IMR-90 (cell line): ENCODE measurements around the gene DOK6. TPM values are rescaled to one million over a fixed set of nuclear protein-coding genes. Genes with fewer than 3 reads are reported as not detected.
A peak's percentile ranks its signal among the peaks of the same experiment; 100 is the strongest.

Source experiments
- ATAC-seq: fragments of 200-7000 bp; cut with Tn5 transposase; 2 replicates; pipeline ENCODE4 v1.9.1; 2020; ENCODE audit warnings: low read depth, mild to moderate bottlenecking, moderate library complexity
- BruUV-seq: library from RNA; stranded (reverse); fragments of 400-500 nt; replicated peaks from 2 replicates; lab custom pipeline; 2021; lab: Mats Ljungman, UMichigan
- CTCF ChIA-PET: fragments of 300-600 bp; formaldehyde crosslinking; extraction: SDS; loops from one replicate; lab custom pipeline; 2021; ENCODE audit warnings: antibody characterized with exemption; lab: Yijun Ruan, JAX
- POLR2A ChIA-PET: fragments of 300-600 bp; sonication (Branson Sonifier 250); formaldehyde crosslinking; loops from one replicate; lab custom pipeline; 2022; ENCODE audit warnings: antibody characterized with exemption; ENCODE audit not compliant: unreplicated experiment; lab: Charles Lee
- DNase-seq: peaks from one replicate; pipeline ENCODE4 v3.0.0; 2013
- H2AFZ ChIP-seq: replicated peaks from 2 replicates; pipeline ENCODE3; 2013; ENCODE audit warnings: low read length, mild to moderate bottlenecking; ENCODE audit not compliant: poor library complexity
- H2AK5ac ChIP-seq: 2 replicates; pipeline ENCODE4 v1.6.1; 2013; ENCODE audit warnings: low read depth, low read length, inconsistent platforms
- H2AK9ac ChIP-seq: replicated peaks from 2 replicates; pipeline ENCODE3; 2013; ENCODE audit warnings: mild to moderate bottlenecking, low read depth, low read length, moderate library complexity; ENCODE audit not compliant: poor library complexity
- H2BK120ac ChIP-seq: 2 replicates; pipeline ENCODE4 v1.6.1; 2013; ENCODE audit warnings: low read depth, low read length, inconsistent platforms
- H2BK15ac ChIP-seq: 3 replicates; pipeline ENCODE4 v1.6.1; 2013; ENCODE audit warnings: low read depth, low read length, inconsistent platforms
- H2BK20ac ChIP-seq: 2 replicates; pipeline ENCODE4 v1.6.1; 2013; ENCODE audit warnings: low read depth, mild to moderate bottlenecking, inconsistent platforms, low read length, moderate library complexity
- H2BK5ac ChIP-seq: 2 replicates; pipeline ENCODE4 v1.6.1; 2013; ENCODE audit warnings: mild to moderate bottlenecking, low read depth, low read length, inconsistent platforms; ENCODE audit not compliant: poor library complexity, severe bottlenecking
- H3K14ac ChIP-seq: replicated peaks from 2 replicates; pipeline ENCODE4 v1.6.1; 2013; ENCODE audit warnings: low read depth, low read length, inconsistent platforms
- H3K18ac ChIP-seq: 2 replicates; pipeline ENCODE4 v1.6.1; 2013; ENCODE audit warnings: low read depth, low read length, control low read depth
- H3K23ac ChIP-seq: 2 replicates; pipeline ENCODE4 v1.6.1; 2013; ENCODE audit warnings: low read depth, low read length, inconsistent platforms
- H3K27ac ChIP-seq: 2 replicates; pipeline ENCODE4 v1.5.1; 2013; ENCODE audit warnings: mild to moderate bottlenecking, control low read depth, low read length; ENCODE audit not compliant: insufficient read depth
- H3K27me3 ChIP-seq: 2 replicates; pipeline ENCODE4 v1.6.1; 2013; ENCODE audit warnings: low read length; ENCODE audit not compliant: control insufficient read depth, insufficient read depth
- H3K36me3 ChIP-seq: 2 replicates; pipeline ENCODE4 v1.6.1; 2013; ENCODE audit warnings: low read length, mixed read lengths; ENCODE audit not compliant: control insufficient read depth, insufficient read depth
- H3K4ac ChIP-seq: 2 replicates; pipeline ENCODE4 v1.6.1; 2013; ENCODE audit warnings: low read depth, low read length, inconsistent platforms
- H3K4me1 ChIP-seq: 2 replicates; pipeline ENCODE4 v1.6.1; 2013; ENCODE audit warnings: low read length, mixed read lengths; ENCODE audit not compliant: control insufficient read depth, insufficient read depth
- H3K4me2 ChIP-seq: 2 replicates; pipeline ENCODE4 v1.6.1; 2013; ENCODE audit warnings: low read depth, mild to moderate bottlenecking, control low read depth, low read length, moderate library complexity
- H3K4me3 ChIP-seq: 2 replicates; pipeline ENCODE4 v1.5.1; 2013; ENCODE audit warnings: low read depth, mild to moderate bottlenecking, control low read depth, low read length, moderate library complexity; ENCODE audit not compliant: insufficient read depth
- H3K56ac ChIP-seq: 2 replicates; pipeline ENCODE4 v1.6.1; 2013; ENCODE audit warnings: low read length, inconsistent platforms; ENCODE audit not compliant: insufficient read depth; ENCODE audit errors: extremely low read depth
- H3K79me1 ChIP-seq, 2 experiments: 2 replicates each; pipeline ENCODE4 v1.6.1; 2013; ENCODE audit warnings: low read length in 2 of 2, inconsistent platforms in 1 of 2, low read depth in 1 of 2
- H3K9ac ChIP-seq: 2 replicates; pipeline ENCODE4 v1.6.1; 2013; ENCODE audit warnings: low read depth, low read length, control low read depth
- H3K9me1 ChIP-seq: 2 replicates; pipeline ENCODE4 v1.6.1; 2013; ENCODE audit warnings: low read length, inconsistent platforms; ENCODE audit not compliant: insufficient read depth
- H3K9me3 ChIP-seq: 2 replicates; pipeline ENCODE4 v1.6.1; 2013; ENCODE audit warnings: low read length; ENCODE audit not compliant: control insufficient read depth, insufficient read depth
- H4K20me1 ChIP-seq: 2 replicates; pipeline ENCODE4 v1.6.1; 2013; ENCODE audit warnings: low read length, inconsistent platforms; ENCODE audit not compliant: insufficient read depth
- H4K5ac ChIP-seq: 2 replicates; pipeline ENCODE4 v1.6.1; 2013; ENCODE audit warnings: mild to moderate bottlenecking, low read depth, low read length, control low read depth
- H4K8ac ChIP-seq, 2 experiments: 2 replicates each; pipeline ENCODE4 v1.6.1; 2013; ENCODE audit warnings: low read depth in 2 of 2, low read length in 2 of 2, control low read depth in 1 of 2, inconsistent platforms in 1 of 2
- H4K91ac ChIP-seq: 2 replicates; pipeline ENCODE4 v1.6.1; 2013; ENCODE audit warnings: low read depth, low read length, inconsistent platforms; ENCODE audit not compliant: insufficient read depth
- CHD1 ChIP-seq: IDR thresholded peaks from 2 replicates; pipeline ENCODE4 v1.6.1; 2012; ENCODE audit warnings: low read depth, low read length, improper control_type of control experiment
- MAZ ChIP-seq: IDR thresholded peaks from 2 replicates; pipeline ENCODE4 v1.6.1; 2012; ENCODE audit warnings: low read depth, mild to moderate bottlenecking, low read length, improper control_type of control experiment, moderate library complexity, borderline replicate concordance
- POLR2A ChIP-seq: IDR thresholded peaks from 2 replicates; pipeline ENCODE4 v1.6.1; 2012; ENCODE audit warnings: mild to moderate bottlenecking, low read depth, low read length
- WGBS, 2 experiments: methylation state at CpG; one replicate each; pipeline versions ENCODE4 v1.1.5 to v1.1.7; 2013; ENCODE audit warnings: missing lambda C conversion rate in 2 of 2; ENCODE audit not compliant: insufficient read length in 1 of 2; ENCODE audit errors: extremely low coverage in 2 of 2; 5-methylcytosine and 5-hydroxymethylcytosine counted together
- dilution Hi-C: fragments of 300-500 bp; cut with HindIII; formaldehyde crosslinking; loops from one replicate; pipeline ENCODE4 v1.14.3; 2018; ENCODE audit warnings: low sequenced_read_pairs; ENCODE audit not compliant: unreplicated experiment
- in situ Hi-C: fragments of 300-500 bp; cut with MboI; formaldehyde crosslinking; loops from 3 replicates; pipeline ENCODE4 v1.14.3; 2019; ENCODE audit warnings: low sequenced_read_pairs, inconsistent platforms, mixed read lengths
- intact Hi-C: fragments of 100-400 bp; cut with micrococcal nuclease; formaldehyde crosslinking; loops from 2 replicates; pipeline ENCODE4 v1.10.0; 2022
- polyA plus RNA-seq, 3 experiments: library from polyadenylated mRNA; depleted of rRNA; stranded (reverse); fragments of >200 nt; gene quantifications; 2 replicates each; pipeline ENCODE4 v1.2.3, GENCODE V29; 2012; ENCODE audit warnings: low replicate concordance in 1 of 3
- total RNA-seq: library from RNA; depleted of rRNA; stranded (reverse); fragments of >200 nt; gene quantifications from 2 replicates; pipeline ENCODE4 v1.2.3, GENCODE V29; 2012

DOK6 gene
- total and polyA plus RNA-seq, 2 of the 4 experiments (the other 2 are of a cell fraction), result 1.9 to 2.7 TPM

DNA sequence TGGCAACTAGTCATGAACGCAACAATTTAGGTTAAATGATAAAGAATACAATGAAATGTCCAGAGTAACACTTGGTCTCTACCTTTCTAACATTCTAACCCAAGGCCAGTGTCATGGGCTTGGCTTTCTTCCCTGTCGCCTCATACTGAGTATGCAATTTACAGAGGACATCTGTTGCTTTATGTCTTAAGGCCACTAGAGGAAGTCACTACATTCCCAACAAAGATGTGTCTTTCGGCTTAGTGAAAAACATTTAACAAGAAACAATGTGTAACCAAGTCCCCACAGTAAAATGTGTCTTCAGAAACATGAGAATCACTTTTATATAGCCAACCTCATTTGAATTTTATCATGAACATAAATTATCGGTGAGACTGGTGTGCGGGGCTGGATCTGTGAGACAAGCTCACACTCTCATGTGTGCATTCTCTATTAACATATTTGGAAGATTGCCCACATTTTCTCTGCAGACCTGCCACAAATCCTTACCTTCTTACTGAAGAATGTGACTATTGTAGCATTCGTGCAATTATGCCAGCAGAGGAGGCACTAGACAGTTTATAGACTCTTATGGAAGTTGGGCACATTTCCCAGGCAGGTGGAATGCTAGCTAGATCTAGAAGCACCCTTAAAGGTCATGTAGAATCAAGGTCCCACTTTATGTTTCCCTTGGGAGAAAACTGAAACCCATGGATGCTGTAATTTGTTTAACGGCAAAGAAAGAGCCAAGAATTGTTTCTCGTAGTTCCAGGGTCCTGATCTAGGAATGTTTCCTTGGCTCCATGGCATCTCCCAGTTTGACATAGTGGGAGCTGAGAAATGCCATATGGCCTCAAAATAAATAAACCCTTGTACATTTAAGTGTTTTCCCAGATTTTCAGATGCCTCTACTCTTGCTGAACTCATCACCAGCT lies 445.2 kb downstream of the DOK6 start:
- intact Hi-C loops, result loop anchor here (10.0 kb wide), 3 partner anchors 161 to 229 kb away; no protein-coding TSS in a partner anchor
- CTCF ChIA-PET, result no interaction called here
- ATAC-seq, result peak; percentile 31

More for the DNA sequence above, 445.2 kb downstream of the DOK6 start:
- peak overlapping the region; percentile 35; the same call in 1 of the 2 replicates for H3K27ac ChIP-seq
- no peaks in the 10 kb centered on the region for H3K9me3 ChIP-seq
- 27% methylated on average over 3 of the region's 8 CpGs; no CpG with 5 or more reads in 1 of the 2 experiments for WGBS, 2 experiments
- peak overlapping the region; percentile 80 for H3K23ac ChIP-seq
- H4K8ac ChIP-seq, result no peak overlapping the region
- H4K5ac ChIP-seq, result no peak overlapping the region
- H3K18ac ChIP-seq, result peak overlapping the region; percentile 70; the same call in 1 of the 2 replicates
- peak overlapping the region; percentile 41 for H2BK5ac ChIP-seq
- 0 out of 2 replicates have a peak overlapping the region, but pooled peaks have one; percentile 12 for H3K4ac ChIP-seq
- dilution Hi-C loops, result no loop called here
- peak overlapping the region; percentile 14; the same call in 1 of the 2 replicates for H2BK120ac ChIP-seq
- H3K36me3 ChIP-seq, result no peaks in the 10 kb centered on the region
- TF ChIP-seq MAZ (no peak), CHD1 (no peak), POLR2A (no peak)
- no peaks in the 10 kb centered on the region for H3K79me1 ChIP-seq
- H4K91ac ChIP-seq, result no peak overlapping the region
- no peaks in the 10 kb centered on the region for H3K27me3 ChIP-seq
- peak overlapping the region; percentile 46 for H3K4me2 ChIP-seq
- no peak overlapping the region; the same call in 1 of the 2 replicates for H2BK20ac ChIP-seq
- DNase-seq, result peak; percentile 62
- no peak overlapping the region for H2AK5ac ChIP-seq
- H3K4me3 ChIP-seq, result no peak overlapping the region
- H3K9me1 ChIP-seq, result peaks cover 3% of the 10 kb centered on the region
- H2AFZ ChIP-seq, result no peak overlapping the region
- H4K20me1 ChIP-seq, result no peaks in the 10 kb centered on the region
- no peak overlapping the region for H3K56ac ChIP-seq
- H2AK9ac ChIP-seq, result no peak overlapping the region
- no TSS peak for BruUV-seq
- H3K9ac ChIP-seq, result no peak overlapping the region
- H2BK15ac ChIP-seq, result no peak overlapping the region
- peaks cover 6% of the 10 kb centered on the region for H3K4me1 ChIP-seq
- in situ Hi-C loops, result no loop called here
- POLR2A ChIA-PET, result no interaction called here
- peak overlapping the region; percentile 77 for H3K14ac ChIP-seq
